GM23248 (cell line): Measurements from ENCODE around the gene SETD5. TPM values are rescaled to one million over a fixed set of nuclear protein-coding genes. Genes with fewer than 3 reads are reported as not detected.
A peak's percentile ranks its signal among the peaks of the same experiment; 100 is the strongest.

Experiments used
- DNase-seq: peaks from one replicate; pipeline ENCODE4 v3.0.0-alpha.2; 2015
- H2AFZ ChIP-seq: fragments of 200-600 bp; sonication (generic); 2 replicates; pipeline ENCODE4 v1.6.1; 2016; ENCODE audit warnings: antibody characterized with exemption
- H3F3A ChIP-seq: fragments of 200-600 bp; sonication (generic); 2 replicates; pipeline ENCODE4 v1.6.1; 2016; ENCODE audit warnings: mild to moderate bottlenecking, antibody characterized with exemption, mixed run types; ENCODE audit not compliant: insufficient read depth
- H3K27ac ChIP-seq: fragments of 200-600 bp; sonication (generic); 2 replicates; pipeline ENCODE4 v1.5.1; 2016; ENCODE audit warnings: mild to moderate bottlenecking
- H3K27me3 ChIP-seq: fragments of 200-600 bp; sonication (generic); replicated peaks from 2 replicates; pipeline ENCODE4 v1.6.1; 2016; ENCODE audit warnings: mild to moderate bottlenecking; ENCODE audit not compliant: insufficient read depth
- H3K36me3 ChIP-seq: fragments of 200-600 bp; sonication (generic); 2 replicates; pipeline ENCODE4 v1.6.1; 2016; ENCODE audit warnings: low read depth, mild to moderate bottlenecking
- H3K4me1 ChIP-seq: fragments of 200-600 bp; sonication (generic); 2 replicates; pipeline ENCODE4 v1.6.1; 2016; ENCODE audit warnings: mild to moderate bottlenecking; ENCODE audit not compliant: insufficient read depth
- H3K4me2 ChIP-seq: fragments of 200-600 bp; sonication (generic); one replicate; pipeline ENCODE4 v1.6.1; 2016; ENCODE audit warnings: mild to moderate bottlenecking; ENCODE audit not compliant: unreplicated experiment
- H3K4me3 ChIP-seq: fragments of 200-600 bp; sonication (generic); 2 replicates; pipeline ENCODE4 v1.5.1; 2016; ENCODE audit warnings: mild to moderate bottlenecking
- H3K79me2 ChIP-seq: fragments of 200-600 bp; sonication (generic); 2 replicates; pipeline ENCODE4 v1.6.1; 2016; ENCODE audit warnings: mild to moderate bottlenecking; ENCODE audit not compliant: insufficient read depth
- H3K9ac ChIP-seq: fragments of 200-600 bp; sonication (generic); 2 replicates; pipeline ENCODE4 v1.6.1; 2016; ENCODE audit warnings: mild to moderate bottlenecking
- H3K9me2 ChIP-seq: fragments of 200-600 bp; sonication (generic); 2 replicates; pipeline ENCODE4 v1.6.1; 2016; ENCODE audit warnings: mixed run types, mild to moderate bottlenecking, moderate library complexity; ENCODE audit not compliant: insufficient read depth
- H3K9me3 ChIP-seq: fragments of 200-600 bp; sonication (generic); one replicate; pipeline ENCODE4 v1.6.1; 2017; ENCODE audit warnings: low read depth
- H4K20me1 ChIP-seq: fragments of 200-600 bp; sonication (generic); 2 replicates; pipeline ENCODE4 v1.6.0; 2016; ENCODE audit not compliant: insufficient read depth
- EZH2 ChIP-seq: fragments of 200-600 bp; sonication (generic); IDR thresholded peaks from 2 replicates; pipeline ENCODE4 v1.6.1; 2018; ENCODE audit warnings: antibody characterized with exemption, mild to moderate bottlenecking; ENCODE audit not compliant: insufficient read depth, poor library complexity, severe bottlenecking
- EZH2phosphoT487 ChIP-seq: fragments of 200-600 bp; sonication (generic); IDR thresholded peaks from 2 replicates; pipeline ENCODE4 v1.6.1; 2018; ENCODE audit warnings: antibody characterized with exemption, moderate library complexity, mild to moderate bottlenecking, low read depth; ENCODE audit not compliant: insufficient read depth
- WGBS, 2 experiments: methylation state at CpG; one replicate each; pipeline ENCODE4 v1.1.6; 2015 to 2017; ENCODE audit warnings: low lambda C conversion rate in 2 of 2, low coverage in 1 of 2; ENCODE audit errors: missing lambda C conversion rate in 2 of 2; 5-methylcytosine and 5-hydroxymethylcytosine counted together
- in situ Hi-C: fragments of 300-500 bp; cut with MboI; formaldehyde crosslinking; loops from 2 replicates; pipeline ENCODE4 v1.15.0; 2020
- polyA plus RNA-seq: library from polyadenylated mRNA; unstranded; fragments of >200 nt; fragmentation: Nextera tagmentation; extraction: Ambion mirVana; gene quantifications from 2 replicates; pipeline ENCODE4 v1.2.1, GENCODE V29; 2016
- total RNA-seq: library from RNA; depleted of rRNA; stranded (reverse); fragments of >200 nt; shearing (Covaris generic); gene quantifications from 2 replicates; pipeline ENCODE4 v1.2.3, GENCODE V29; 2014

Gene SETD5
- total and polyA plus RNA-seq, 2 experiments from 2014 or later = 35.0 to 45.0 TPM

- TF ChIP-seq EZH2 (no peak), EZH2phosphoT487 (no peak)
- Histone ChIP-seq H3K27ac (peak overlapping the region; percentile 99), H3K4me2 (peak overlapping the region; percentile 86), H2AFZ (no peak overlapping the region), H3F3A (peaks cover 68% of the 10 kb centered on the region), H3K9ac (peak overlapping the region; percentile 100), H3K4me3 (peak overlapping the region; percentile 95), H3K79me2 (peaks cover 85% of the 10 kb centered on the region), H3K27me3 (no peaks in the 10 kb centered on the region), H3K9me2 (no peaks in the 10 kb centered on the region), H3K4me1 (peaks cover 58% of the 10 kb centered on the region), H3K36me3 (no peaks in the 10 kb centered on the region), H3K9me3 (no peaks in the 10 kb centered on the region), H4K20me1 (peaks cover 43% of the 10 kb centered on the region)
- DNase-seq = peak; percentile 35
- WGBS, 2 experiments = 13 to 20% methylated on average over 3 of the region's 3 CpGs
- in situ Hi-C loops = no loop called here
Measured at GRCh38 chr3:9400616-9401015, 3.2 kb downstream of the SETD5 start.

- H3K4me2 ChIP-seq = peak overlapping the region; percentile 86
- no peaks in the 10 kb centered on the region for H3K9me3 ChIP-seq
- H3K27ac ChIP-seq = peak overlapping the region; percentile 99
- WGBS, 2 experiments = 44 to 51% methylated on average over 4 of the region's 4 CpGs
- H3K27me3 ChIP-seq = no peaks in the 10 kb centered on the region
- TF ChIP-seq EZH2 (no peak), EZH2phosphoT487 (no peak)
- DNase-seq = no peak
- H3K4me3 ChIP-seq = peak overlapping the region; percentile 95
- H3K4me1 ChIP-seq = peaks cover 65% of the 10 kb centered on the region
- H3K79me2 ChIP-seq = peaks cover 93% of the 10 kb centered on the region
- H4K20me1 ChIP-seq = peaks cover 46% of the 10 kb centered on the region
- no peaks in the 10 kb centered on the region for H3K36me3 ChIP-seq
- in situ Hi-C loops = no loop called here
- H3K9ac ChIP-seq = peak overlapping the region; percentile 100
- no peak overlapping the region for H2AFZ ChIP-seq
- peaks cover 63% of the 10 kb centered on the region for H3F3A ChIP-seq
- H3K9me2 ChIP-seq = no peaks in the 10 kb centered on the region
Measured at GRCh38 chr3:9401986-9402385, 4.6 kb downstream of the SETD5 start.

DNA sequence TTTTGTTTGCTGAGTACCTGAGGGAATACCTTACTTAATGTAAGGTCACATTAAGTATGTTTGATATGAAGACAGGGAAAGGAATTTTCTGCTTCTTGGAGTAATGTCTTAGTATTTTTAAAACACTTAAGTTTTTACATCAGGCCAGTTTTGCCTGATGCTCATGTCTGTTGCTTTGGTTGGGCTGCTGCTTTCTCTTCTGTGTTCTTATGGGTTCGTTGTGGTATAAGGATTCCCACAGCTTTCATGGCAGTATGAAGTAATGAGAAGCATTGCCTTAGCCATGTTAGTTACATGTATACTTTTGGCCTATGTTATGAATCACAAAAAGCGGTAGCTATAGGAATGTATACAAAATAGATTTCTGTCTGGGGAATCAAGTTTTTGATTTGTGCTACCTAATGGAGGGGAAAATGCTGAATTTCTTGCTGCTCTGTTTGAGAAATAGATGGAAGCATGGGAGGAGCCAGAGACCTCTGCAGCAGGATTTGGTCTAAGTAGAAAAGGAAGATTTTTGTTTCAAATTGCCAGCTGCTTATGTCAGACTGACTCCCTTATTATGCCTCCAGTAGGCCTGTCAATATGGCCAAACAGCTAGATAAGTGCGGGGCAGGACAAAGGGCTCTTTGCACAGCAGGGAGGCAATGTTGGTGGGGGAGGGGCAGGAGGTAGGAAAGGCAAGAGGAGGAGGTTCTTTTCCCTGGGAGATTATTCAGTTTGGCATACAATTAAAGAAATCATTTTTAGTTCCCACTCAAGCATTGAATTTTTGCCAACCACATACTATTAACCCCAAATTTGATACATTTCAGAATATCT lies 5.2 kb downstream of the SETD5 start:
- Histone ChIP-seq H3K4me3 (peak overlapping the region; percentile 95), H3K79me2 (peaks cover 100% of the 10 kb centered on the region), H2AFZ (no peak overlapping the region), H3K9ac (peak overlapping the region; percentile 100), H3K4me2 (peak overlapping the region; percentile 86), H3K9me3 (no peaks in the 10 kb centered on the region), H3K27me3 (no peaks in the 10 kb centered on the region), H4K20me1 (peaks cover 46% of the 10 kb centered on the region), H3K36me3 (no peaks in the 10 kb centered on the region), H3F3A (peaks cover 63% of the 10 kb centered on the region), H3K4me1 (peaks cover 65% of the 10 kb centered on the region), H3K9me2 (no peaks in the 10 kb centered on the region), H3K27ac (peak overlapping the region; percentile 99)
- 15 to 21% methylated on average over 3 of the region's 3 CpGs for WGBS, 2 experiments
- in situ Hi-C loops = no loop called here
- TF ChIP-seq EZH2phosphoT487 (no peak), EZH2 (no peak)
- DNase-seq = peak; percentile 52

- Histone ChIP-seq H3F3A (peaks cover 60% of the 10 kb centered on the region), H3K9ac (0 out of 2 replicates have a peak overlapping the region, but pooled peaks have one; percentile 100), H3K27me3 (no peaks in the 10 kb centered on the region), H3K27ac (peak overlapping the region; percentile 99), H3K9me3 (no peaks in the 10 kb centered on the region), H2AFZ (no peak overlapping the region), H3K36me3 (no peaks in the 10 kb centered on the region), H3K79me2 (peaks cover 100% of the 10 kb centered on the region), H3K4me2 (peak overlapping the region; percentile 86), H3K9me2 (no peaks in the 10 kb centered on the region), H3K4me3 (peak overlapping the region; percentile 95; the same call in 1 of the 2 replicates), H3K4me1 (peaks cover 65% of the 10 kb centered on the region), H4K20me1 (peaks cover 52% of the 10 kb centered on the region)
- no peak for TF ChIP-seq EZH2
- TF ChIP-seq EZH2phosphoT487 = no peak
- in situ Hi-C loops = no loop called here
- WGBS, 2 experiments = 54 to 56% methylated on average over 2 of the region's 2 CpGs
- peak; percentile 50 for DNase-seq
Measured at GRCh38 chr3:9403463-9403862, 6.0 kb downstream of the SETD5 start.
